GM19467 (cell line): ENCODE measurements around the gene TSPAN9.
A peak's percentile ranks its signal among the peaks of the same experiment; 100 is the strongest.

Experiments
- ATAC-seq: cut with Tn5 transposase; IDR thresholded peaks from one replicate; pipeline ENCODE4 v1.9.1; 2021; ENCODE audit warnings: mild to moderate bottlenecking, moderate library complexity; ENCODE audit not compliant: unreplicated experiment

TSPAN9 gene

GRCh38 chr12:3076730-3077571, at the start of gene TSPAN9:
Gene TSPAN9, plus strand, starts transcription at chr12:3077379. Its CDS starts 123,815 bp downstream, at chr12:3201194.
- ATAC-seq: no peak

GRCh38 chr12:3028108-3028507, 49.1 kb upstream of the TSPAN9 start:
- no peak for ATAC-seq

- ATAC-seq: no peak
Observed at GRCh38 chr12:3030821-3031429, 46.3 kb upstream of the TSPAN9 start.

GRCh38 chr12:3032161-3032560, 45.0 kb upstream of the TSPAN9 start:
- ATAC-seq: no peak

GRCh38 chr12:3032770-3033538, 44.2 kb upstream of the TSPAN9 start:
- ATAC-seq: no peak

GRCh38 chr12:3033539-3033867, 43.7 kb upstream of the TSPAN9 start:
- ATAC-seq: no peak

GRCh38 chr12:3034067-3034750, 43.0 kb upstream of the TSPAN9 start:
- no peak for ATAC-seq

- no peak for ATAC-seq
Observed at GRCh38 chr12:3035171-3035570, 42.0 kb upstream of the TSPAN9 start.

- no peak for ATAC-seq
Observed at GRCh38 chr12:3035815-3036702, 41.1 kb upstream of the TSPAN9 start.

GRCh38 chr12:3036901-3037600, 40.1 kb upstream of the TSPAN9 start:
- no peak for ATAC-seq

GRCh38 chr12:3038166-3038565, 39.0 kb upstream of the TSPAN9 start:
- no peak for ATAC-seq

GRCh38 chr12:3038926-3039510, 38.2 kb upstream of the TSPAN9 start:
- no peak for ATAC-seq

- ATAC-seq: no peak
Observed at GRCh38 chr12:3040026-3040656, 37.0 kb upstream of the TSPAN9 start.

GRCh38 chr12:3040663-3041544, 36.3 kb upstream of the TSPAN9 start:
- no peak for ATAC-seq

- ATAC-seq: peak; percentile 72
Observed at GRCh38 chr12:3041558-3042164, 35.5 kb upstream of the TSPAN9 start.

- no peak for ATAC-seq
Observed at GRCh38 chr12:3042394-3042793, 34.8 kb upstream of the TSPAN9 start.

GRCh38 chr12:3042826-3043225, 34.4 kb upstream of the TSPAN9 start:
- no peak for ATAC-seq
